ENCODE data around the gene MAZ. TPM values are rescaled to one million over a fixed set of nuclear protein-coding genes. Genes with fewer than 3 reads are reported as not detected.

Gene MAZ
- polyA plus RNA-seq, 1 experiment, result 58.4 TPM

- Histone ChIP-seq H3K4me3 (ENCODE audit: low read depth, low read length) (no peak overlapping the region), H3K9me3 (ENCODE audit: control insufficient read depth, insufficient read depth, low read length) (no peaks in the 10 kb centered on the region; the same call in 1 of the 2 replicates), H3K27me3 (ENCODE audit: control insufficient read depth, insufficient read depth, low read length) (no peaks in the 10 kb centered on the region), H3K27ac (ENCODE audit: low read depth, low read length) (no peak overlapping the region)
- no peak for TF ChIP-seq CTCF (IDR thresholded peaks at IDR 0.05; ENCODE audit: low read depth, low read length)
- no peak for DNase-seq (ENCODE audit: low read depth, low spot score)
- ChIA-PET POLR2A (interaction anchor here (0.8 kb wide), 1 partner anchor 10 kb away, joined by 3 read pairs; no protein-coding TSS in a partner anchor), CTCF (interaction anchor here (0.5 kb wide), 1 partner anchor 70 kb away, joined by 3 read pairs; no protein-coding TSS in a partner anchor)
These were observed 48.3 kb downstream of the MAZ start for GRCh38 chr16:29854520-29855100.

GRCh38 chr16:29857133-29857760, 50.9 kb downstream of the MAZ start:
- H3K27ac ChIP-seq (ENCODE audit: low read depth, low read length), result peak overlapping the region; percentile 47
- no peak overlapping the region for H3K4me3 ChIP-seq (ENCODE audit: low read depth, low read length)
- TF ChIP-seq CTCF (IDR thresholded peaks at IDR 0.05; ENCODE audit: low read depth, low read length), result no peak
- DNase-seq (ENCODE audit: low read depth, low spot score), result no peak
- H3K9me3 ChIP-seq (ENCODE audit: control insufficient read depth, insufficient read depth, low read length), result no peaks in the 10 kb centered on the region; the same call in 1 of the 2 replicates
- POLR2A ChIA-PET, result interaction anchor here (0.8 to 1.0 kb wide), 3 partner anchors 10 to 32 kb away, joined by 3 to 6 read pairs (median 5); no protein-coding TSS in a partner anchor
- CTCF ChIA-PET, result interaction anchor here (0.6 to 3.3 kb wide), 2 partner anchors 9 to 258 kb away, joined by 5 to 30 read pairs; no protein-coding TSS in a partner anchor
- H3K27me3 ChIP-seq (ENCODE audit: control insufficient read depth, insufficient read depth, low read length), result no peaks in the 10 kb centered on the region

- H3K27ac ChIP-seq (ENCODE audit: low read depth, low read length), result no peak overlapping the region
- POLR2A ChIA-PET, result interaction anchor here (1.0 kb wide), 1 partner anchor 11 kb away, joined by 5 read pairs; no protein-coding TSS in a partner anchor
These were observed 52.0 kb downstream of the MAZ start for GRCh38 chr16:29858149-29858849.

GRCh38 chr16:29858974-29859373, 52.6 kb downstream of the MAZ start:
- ChIA-PET POLR2A (no interaction called here), CTCF (interaction anchor here (1.0 to 3.3 kb wide), 2 partner anchors 10 to 19 kb away, joined by 3 to 30 read pairs; no protein-coding TSS in a partner anchor)
- Histone ChIP-seq H3K27me3 (ENCODE audit: control insufficient read depth, insufficient read depth, low read length) (no peaks in the 10 kb centered on the region), H3K9me3 (ENCODE audit: control insufficient read depth, insufficient read depth, low read length) (no peaks in the 10 kb centered on the region; the same call in 1 of the 2 replicates), H3K4me3 (ENCODE audit: low read depth, low read length) (no peak overlapping the region), H3K27ac (ENCODE audit: low read depth, low read length) (no peak overlapping the region)
- no peak for DNase-seq (ENCODE audit: low read depth, low spot score)
- no peak for TF ChIP-seq CTCF (IDR thresholded peaks at IDR 0.05; ENCODE audit: low read depth, low read length)

More at GRCh38 chr16:29858149-29858849, 52.0 kb downstream of the MAZ start:
- CTCF ChIA-PET, result interaction anchor here (1.0 to 3.3 kb wide), 2 partner anchors 10 to 19 kb away, joined by 3 to 30 read pairs; no protein-coding TSS in a partner anchor
- DNase-seq (ENCODE audit: low read depth, low spot score), result no peak
- Histone ChIP-seq H3K27me3 (ENCODE audit: control insufficient read depth, insufficient read depth, low read length) (no peaks in the 10 kb centered on the region), H3K4me3 (ENCODE audit: low read depth, low read length) (no peak overlapping the region), H3K9me3 (ENCODE audit: control insufficient read depth, insufficient read depth, low read length) (no peaks in the 10 kb centered on the region; the same call in 1 of the 2 replicates)
- TF ChIP-seq CTCF (IDR thresholded peaks at IDR 0.05; ENCODE audit: low read depth, low read length), result no peak

All from AG04450 (cell line).